Mucosa of descending colon (tissue), 3 donors: ENCODE measurements around the gene STK32B. TPM values are rescaled to one million over a fixed set of nuclear protein-coding genes. Genes with fewer than 3 reads are reported as not detected.

Experiments
- ATAC-seq: fragments of 200-7000 bp; cut with Tn5 transposase; one replicate; pipeline ENCODE4 v1.9.1; 2020; ENCODE audit warnings: mild to moderate bottlenecking, moderate library complexity
- DNase-seq, 3 donors: peaks; one replicate each; pipeline ENCODE4 v3.0.0-alpha.2; 2020
- H3K36me3 ChIP-seq: fragments of 200-600 bp; one replicate; pipeline ENCODE4 v1.8.0; 2021; ENCODE audit warnings: low read depth, mild to moderate bottlenecking
- H3K4me1 ChIP-seq: fragments of 200-600 bp; one replicate; pipeline ENCODE4 v1.8.0; 2021; ENCODE audit warnings: low read depth, mild to moderate bottlenecking
- H3K4me3 ChIP-seq: fragments of 200-600 bp; one replicate; pipeline ENCODE4 v1.8.0; 2021; ENCODE audit warnings: mild to moderate bottlenecking
- H3K9me3 ChIP-seq: fragments of 200-600 bp; one replicate; pipeline ENCODE4 v1.8.0; 2021; ENCODE audit warnings: mild to moderate bottlenecking
- intact Hi-C, 2 donors: fragments of 100-400 bp; cut with DNase I in 1 of 2; cut with micrococcal nuclease in 1 of 2; formaldehyde crosslinking; loops; one replicate each; pipeline versions ENCODE4 v1.11.0 to v1.11.1; 2022; cut with DNase I, micrococcal nuclease
- total RNA-seq, 3 donors: library from RNA; stranded (reverse); fragmentation: NEBNext Ultra II Directional in 2 of 3; extraction: Animal tissue kit (Norgen Biotek cat#: 25700) in 2 of 3; gene quantifications; one replicate each; pipeline versions ENCODE4 v1.2.1 to v1.2.4, GENCODE V29; 2021 to 2023
- TF ChIP-seq, protein P1 (sequence below): fragments of 200-600 bp; IDR thresholded peaks from one replicate; pipeline ENCODE4 v1.8.0; 2022; ENCODE audit warnings: antibody characterized with exemption, mild to moderate bottlenecking
- donor health status: DM: no; HTN: no; CAD: no; lungs with moderate emphysema.
- donor health status: DM: no; HTN: no; CAD: no.
- donor health status: DM: no; HTN: yes; CAD: no.

The STK32B gene
- total RNA-seq, 3 donors from 2014 or later: 0.67 to 2.2 (median 1.1) TPM

DNA sequence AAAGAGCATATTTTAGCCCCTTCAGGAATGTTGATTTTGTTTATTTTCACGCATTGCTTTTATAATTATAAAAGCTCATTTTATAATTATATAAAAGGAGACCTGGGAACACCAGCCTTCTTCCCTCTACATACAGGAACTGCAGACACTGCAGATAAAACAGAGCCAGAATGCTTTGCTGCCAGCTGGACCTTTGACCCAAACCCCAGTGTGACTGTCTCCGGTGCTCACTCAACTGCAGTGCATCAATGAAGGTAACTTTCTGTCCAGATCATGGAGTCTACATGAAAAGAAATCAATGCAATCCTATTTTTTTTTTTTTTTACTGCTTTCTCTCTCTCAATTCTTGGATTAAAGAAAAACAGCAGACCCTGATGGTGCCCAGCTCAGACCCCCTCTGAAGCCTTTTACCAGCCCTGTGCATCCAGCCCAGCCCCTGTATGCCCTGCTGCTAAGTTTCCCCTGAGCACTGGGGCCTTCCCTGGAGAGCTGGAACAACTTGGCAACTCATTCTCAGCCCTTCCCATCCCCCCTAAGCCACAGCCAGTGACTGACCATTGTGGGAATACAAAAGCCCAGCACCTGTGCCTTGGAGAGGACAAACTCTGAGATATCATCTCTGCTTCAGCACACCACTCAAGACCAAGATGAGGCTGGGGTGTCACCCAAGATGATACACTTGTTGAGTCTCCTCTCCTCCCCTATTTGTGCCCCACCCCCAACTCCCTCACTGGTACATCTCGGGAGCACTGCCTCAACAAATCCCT lies 475.0 kb downstream of the STK32B start:
- H3K9me3 ChIP-seq: peaks cover 12% of the 10 kb centered on the region
- ATAC-seq (no peak), DNase-seq (no peak)
- intact Hi-C loops: no loop called here
- TF ChIP-seq, protein P1, sequence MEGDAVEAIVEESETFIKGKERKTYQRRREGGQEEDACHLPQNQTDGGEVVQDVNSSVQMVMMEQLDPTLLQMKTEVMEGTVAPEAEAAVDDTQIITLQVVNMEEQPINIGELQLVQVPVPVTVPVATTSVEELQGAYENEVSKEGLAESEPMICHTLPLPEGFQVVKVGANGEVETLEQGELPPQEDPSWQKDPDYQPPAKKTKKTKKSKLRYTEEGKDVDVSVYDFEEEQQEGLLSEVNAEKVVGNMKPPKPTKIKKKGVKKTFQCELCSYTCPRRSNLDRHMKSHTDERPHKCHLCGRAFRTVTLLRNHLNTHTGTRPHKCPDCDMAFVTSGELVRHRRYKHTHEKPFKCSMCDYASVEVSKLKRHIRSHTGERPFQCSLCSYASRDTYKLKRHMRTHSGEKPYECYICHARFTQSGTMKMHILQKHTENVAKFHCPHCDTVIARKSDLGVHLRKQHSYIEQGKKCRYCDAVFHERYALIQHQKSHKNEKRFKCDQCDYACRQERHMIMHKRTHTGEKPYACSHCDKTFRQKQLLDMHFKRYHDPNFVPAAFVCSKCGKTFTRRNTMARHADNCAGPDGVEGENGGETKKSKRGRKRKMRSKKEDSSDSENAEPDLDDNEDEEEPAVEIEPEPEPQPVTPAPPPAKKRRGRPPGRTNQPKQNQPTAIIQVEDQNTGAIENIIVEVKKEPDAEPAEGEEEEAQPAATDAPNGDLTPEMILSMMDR: no peak
- no peaks in the 10 kb centered on the region for H3K36me3 ChIP-seq
- H3K4me3 ChIP-seq: no peak overlapping the region
- H3K4me1 ChIP-seq: no peaks in the 10 kb centered on the region

DNA sequence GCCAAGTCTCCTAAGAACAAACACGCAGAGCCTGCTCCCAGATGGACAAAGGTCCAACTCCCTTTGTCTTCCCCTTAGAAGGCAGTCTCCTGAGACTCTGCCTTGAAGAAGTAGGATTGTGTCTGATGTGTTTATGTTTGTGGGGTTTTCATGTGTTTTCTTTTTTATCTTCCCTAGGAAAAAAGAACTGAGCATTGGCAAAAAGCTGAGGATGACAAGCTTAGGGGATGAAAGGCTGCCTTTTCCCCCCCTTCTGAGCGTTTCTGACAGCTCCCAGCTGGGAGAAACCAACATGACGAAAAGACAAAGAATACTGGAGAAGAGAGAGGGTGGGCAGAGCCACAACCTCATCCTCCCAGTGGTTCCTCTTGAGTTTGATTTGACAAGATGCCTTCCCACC lies 475.9 kb downstream of the STK32B start:
- H3K36me3 ChIP-seq: no peaks in the 10 kb centered on the region
- H3K9me3 ChIP-seq: peaks cover 14% of the 10 kb centered on the region
- H3K4me3 ChIP-seq: no peak overlapping the region
- DNase-seq (no peak), ATAC-seq (no peak)
- intact Hi-C loops: no loop called here
- no peaks in the 10 kb centered on the region for H3K4me1 ChIP-seq
- TF ChIP-seq, protein P1: no peak

DNA sequence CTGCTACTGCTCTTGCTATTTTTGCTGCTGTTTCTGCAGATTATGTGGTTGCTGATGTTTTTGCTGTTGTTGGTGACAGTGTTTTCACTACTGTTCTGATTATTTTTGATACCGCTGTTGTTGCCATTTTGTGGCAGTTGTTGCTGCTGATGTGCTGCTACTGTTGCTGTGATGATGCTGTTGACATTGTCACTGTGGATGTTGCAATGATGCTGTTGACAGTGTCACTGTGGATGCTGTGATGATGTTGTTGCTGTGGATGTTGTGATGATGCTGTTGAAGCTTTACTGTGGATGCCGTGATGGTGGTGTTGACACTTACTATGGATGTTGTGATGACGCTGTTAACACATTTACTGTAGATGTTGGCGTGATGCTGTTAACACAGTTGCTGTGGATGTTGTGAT lies 476.8 kb downstream of the STK32B start:
- H3K9me3 ChIP-seq: peaks cover 18% of the 10 kb centered on the region
- DNase-seq (no peak), ATAC-seq (no peak)
- TF ChIP-seq, protein P1: no peak
- H3K4me3 ChIP-seq: no peak overlapping the region
- intact Hi-C loops: no loop called here
- H3K36me3 ChIP-seq: no peaks in the 10 kb centered on the region
- H3K4me1 ChIP-seq: no peaks in the 10 kb centered on the region

DNA sequence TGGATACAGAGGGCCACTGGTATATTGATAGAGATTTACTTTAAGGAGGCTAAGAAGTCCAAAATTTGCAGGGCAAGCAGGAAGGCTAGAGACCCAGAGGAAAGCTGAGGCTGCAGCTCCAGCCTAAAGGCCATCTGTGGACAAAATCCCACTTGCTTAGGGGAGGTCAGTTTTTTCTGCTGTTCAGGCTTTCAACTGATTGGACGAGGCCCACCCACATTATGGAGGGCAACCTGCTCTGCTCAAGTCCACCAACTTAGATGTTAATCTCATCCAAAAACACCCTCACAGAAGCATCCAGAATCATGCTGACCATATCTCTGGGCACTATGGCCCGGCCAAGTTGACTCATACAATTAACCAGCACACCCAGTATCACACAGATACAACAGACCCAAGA lies 480.8 kb downstream of the STK32B start:
- Histone ChIP-seq H3K36me3 (no peaks in the 10 kb centered on the region), H3K9me3 (peaks cover 28% of the 10 kb centered on the region), H3K4me1 (no peaks in the 10 kb centered on the region), H3K4me3 (no peak overlapping the region)
- intact Hi-C loops: no loop called here
- DNase-seq (no peak), ATAC-seq (no peak)
- TF ChIP-seq, protein P1: no peak

DNA sequence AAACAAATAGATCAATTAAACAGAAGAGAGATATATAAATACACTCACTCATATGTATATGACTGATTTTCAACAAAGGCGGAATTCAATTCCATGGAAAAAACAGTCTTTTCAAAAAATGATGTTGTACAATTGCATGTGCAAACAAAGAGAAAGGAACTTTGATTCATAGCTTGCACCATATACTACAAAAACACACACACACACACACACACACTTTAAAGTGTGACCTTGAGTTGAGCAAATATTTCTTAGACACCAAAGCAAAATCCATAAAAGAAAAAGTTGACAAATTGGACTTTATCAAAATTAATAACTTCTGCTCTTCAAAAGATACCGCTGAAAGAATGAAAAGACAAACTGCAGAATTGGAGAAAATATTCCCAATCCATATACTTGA lies 488.3 kb downstream of the STK32B start:
- ATAC-seq (no peak), DNase-seq (no peak)
- no peaks in the 10 kb centered on the region for H3K36me3 ChIP-seq
- no peak overlapping the region for H3K4me3 ChIP-seq
- TF ChIP-seq, protein P1: no peak
- H3K4me1 ChIP-seq: no peaks in the 10 kb centered on the region
- intact Hi-C loops: no loop called here
- H3K9me3 ChIP-seq: peaks cover 8% of the 10 kb centered on the region
